GM15510 (cell line): ENCODE measurements around the gene SRPK2.

Experiments used
- POLR2A ChIP-seq: IDR thresholded peaks from 3 replicates; pipeline ENCODE4 v1.6.1; 2011; ENCODE audit warnings: borderline replicate concordance; ENCODE audit not compliant: insufficient read length; ENCODE audit errors: extremely low read depth

SRPK2 gene

GRCh38 chr7:105161366-105161765, 227.4 kb downstream of the SRPK2 start:
- TF ChIP-seq POLR2A = no peak

GRCh38 chr7:105157278-105157677, 231.4 kb downstream of the SRPK2 start:
- TF ChIP-seq POLR2A = no peak

- TF ChIP-seq POLR2A = no peak
Observed at GRCh38 chr7:105156731-105157130, 232.0 kb downstream of the SRPK2 start.

- TF ChIP-seq POLR2A = no peak
Observed at GRCh38 chr7:105154084-105154483, 234.6 kb downstream of the SRPK2 start.

GRCh38 chr7:105153531-105153930, 235.2 kb downstream of the SRPK2 start:
- no peak for TF ChIP-seq POLR2A

- TF ChIP-seq POLR2A = no peak
Observed at GRCh38 chr7:105151152-105151551, 237.6 kb downstream of the SRPK2 start.

- no peak for TF ChIP-seq POLR2A
Observed at GRCh38 chr7:105149827-105150226, 238.9 kb downstream of the SRPK2 start.

- no peak for TF ChIP-seq POLR2A
Observed at GRCh38 chr7:105141068-105141467, 247.7 kb downstream of the SRPK2 start.

GRCh38 chr7:105139381-105139780, 249.3 kb downstream of the SRPK2 start:
- TF ChIP-seq POLR2A = no peak

GRCh38 chr7:105137898-105138297, 250.8 kb downstream of the SRPK2 start:
- no peak for TF ChIP-seq POLR2A

GRCh38 chr7:105136221-105136620, 252.5 kb downstream of the SRPK2 start:
- TF ChIP-seq POLR2A = no peak

GRCh38 chr7:105133986-105134655, 254.6 kb downstream of the SRPK2 start:
- TF ChIP-seq POLR2A = no peak

GRCh38 chr7:105133358-105133757, 255.4 kb downstream of the SRPK2 start:
- TF ChIP-seq POLR2A = no peak

- TF ChIP-seq POLR2A = no peak
Observed at GRCh38 chr7:105132835-105133234, 255.9 kb downstream of the SRPK2 start.

GRCh38 chr7:105132335-105132734, 256.4 kb downstream of the SRPK2 start:
- TF ChIP-seq POLR2A = no peak

GRCh38 chr7:105131890-105132289, 256.8 kb downstream of the SRPK2 start:
- no peak for TF ChIP-seq POLR2A

GRCh38 chr7:105131033-105131656, 257.6 kb downstream of the SRPK2 start:
- no peak for TF ChIP-seq POLR2A

- TF ChIP-seq POLR2A = no peak
Observed at GRCh38 chr7:105130580-105130979, 258.1 kb downstream of the SRPK2 start.

GRCh38 chr7:105130048-105130447, 258.7 kb downstream of the SRPK2 start:
- no peak for TF ChIP-seq POLR2A
